HepG2 (cell line): Measurements from ENCODE around the gene GALNTL6. TPM values are rescaled to one million over a fixed set of nuclear protein-coding genes. Genes with fewer than 3 reads are reported as not detected.
"Not testable (repeated sequence)": the region's sequence is repeated elsewhere in the genome, so short reads cannot be mapped to it uniquely, and the experiment has no call there.

Experiments
- ATAC-seq: fragments of 200-7000 bp; cut with Tn5 transposase; 3 replicates; pipeline ENCODE4 v1.9.1; 2020; ENCODE audit warnings: mild to moderate bottlenecking, moderate library complexity
- BruUV-seq: library from RNA; stranded (reverse); fragments of 400-500 nt; replicated peaks from 2 replicates; lab custom pipeline; 2021; lab: Mats Ljungman, UMichigan
- CTCF ChIA-PET: fragments of 300-600 bp; formaldehyde crosslinking; extraction: SDS; loops from one replicate; lab custom pipeline; 2021; ENCODE audit warnings: low total read pairs, inconsistent platforms, low intra/inter-chr PET ratio; lab: Yijun Ruan, JAX
- POLR2A ChIA-PET: fragments of 350-600 bp; sonication (Branson Sonifier 250); formaldehyde crosslinking; loops from one replicate; lab custom pipeline; 2020; ENCODE audit warnings: antibody characterized with exemption, inconsistent platforms; lab: Yijun Ruan, JAX
- DNase-seq: peaks from one replicate; pipeline ENCODE4 v3.0.0-alpha.2; 2015; ENCODE audit warnings: low spot score
- FAIRE-seq: peaks from 3 replicates; lab custom pipeline; 2011; peaks lifted over from hg19 to GRCh38; lab: Jason Lieb, UNC
- H2AFZ ChIP-seq: one replicate; pipeline ENCODE4 v1.6.1; 2011; ENCODE audit warnings: low read length, inconsistent platforms
- H3K27ac ChIP-seq: fragments of 300-600 bp; 3 replicates; pipeline ENCODE4 v1.8.0; 2011; ENCODE audit warnings: mixed run types, mild to moderate bottlenecking, mixed read lengths, low read length, inconsistent platforms; ENCODE audit not compliant: insufficient read depth; ENCODE audit errors: extremely low read length
- H3K27me3 ChIP-seq, 2 experiments: fragments of 200-600 bp in 1 of 2; 2 replicates in 1 of 2; 3 replicates in 1 of 2; pipeline versions ENCODE4 v1.6.0 to v1.8.0; 2011; ENCODE audit warnings: low read length in 2 of 2, mild to moderate bottlenecking in 2 of 2, moderate library complexity in 2 of 2, inconsistent platforms in 1 of 2; ENCODE audit not compliant: insufficient read depth in 2 of 2, control insufficient read depth in 1 of 2
- H3K36me3 ChIP-seq, 2 experiments: fragments of 200-600 bp in 1 of 2; replicated peaks in 1 of 2; 2 replicates in 1 of 2; 3 replicates in 1 of 2; pipeline versions ENCODE4 v1.5.1 to v1.8.0; 2011; ENCODE audit warnings: low read length in 2 of 2, inconsistent platforms in 1 of 2; ENCODE audit not compliant: insufficient read depth in 2 of 2, control insufficient read depth in 1 of 2
- H3K4me1 ChIP-seq: 2 replicates; pipeline ENCODE4 v1.5.1; 2012; ENCODE audit warnings: low read length, inconsistent platforms; ENCODE audit not compliant: insufficient read depth
- H3K4me2 ChIP-seq: 2 replicates; pipeline ENCODE4 v1.6.0; 2011; ENCODE audit warnings: low read depth, low read length, inconsistent platforms
- H3K4me3 ChIP-seq, 3 experiments: fragments of 200-600 bp in 1 of 3; sonication (generic), shearing (Covaris generic) in 1 of 3; replicated peaks in 1 of 3; 2 replicates each; pipeline ENCODE4 v1.5.1; 2011 to 2016; ENCODE audit warnings: low read length in 3 of 3, inconsistent platforms in 2 of 3, low read depth in 2 of 3, mild to moderate bottlenecking in 2 of 3, control low read depth in 1 of 3, mixed read lengths in 1 of 3; ENCODE audit not compliant: insufficient read depth in 1 of 3
- H3K79me2 ChIP-seq: one replicate; pipeline ENCODE4 v1.6.1; 2011; ENCODE audit warnings: low read length, inconsistent platforms; ENCODE audit not compliant: insufficient read depth
- H3K9ac ChIP-seq: 2 replicates; pipeline ENCODE4 v1.6.0; 2011; ENCODE audit warnings: mild to moderate bottlenecking, low read depth, low read length, inconsistent platforms; ENCODE audit not compliant: insufficient read depth
- H3K9me3 ChIP-seq: 2 replicates; pipeline ENCODE4 v1.5.1; 2012; ENCODE audit warnings: mild to moderate bottlenecking, low read length
- H4K20me1 ChIP-seq: 2 replicates; pipeline ENCODE4 v1.6.0; 2011; ENCODE audit warnings: inconsistent platforms, mild to moderate bottlenecking, low read length, moderate library complexity; ENCODE audit not compliant: insufficient read depth
- EZH2 ChIP-seq: conservative IDR thresholded peaks from 2 replicates; pipeline ENCODE4 v1.6.1; 2012; ENCODE audit warnings: mild to moderate bottlenecking, low read depth, low read length, moderate library complexity
- MZF1 ChIP-seq: sonication (generic); formaldehyde crosslinking; IDR thresholded peaks from 2 replicates; pipeline ENCODE4 v1.8.1; 2023; ENCODE audit warnings: mild to moderate bottlenecking, missing genetic modification reagents, borderline replicate concordance
- NR1H2 ChIP-seq: sonication (generic); formaldehyde crosslinking; IDR thresholded peaks from 2 replicates; pipeline ENCODE4 v1.8.1; 2022; ENCODE audit warnings: low read depth, missing genetic modification reagents, borderline replicate concordance
- TGIF2 ChIP-seq: IDR thresholded peaks from 2 replicates; pipeline ENCODE4 v1.6.1; 2016; ENCODE audit warnings: control low read depth, missing compliant biosample characterization
- ZBTB3 ChIP-seq: sonication (generic); formaldehyde crosslinking; IDR thresholded peaks from 2 replicates; pipeline ENCODE4 v1.4.0; 2020; ENCODE audit warnings: low read depth, mild to moderate bottlenecking, moderate library complexity, missing genetic modification reagents, borderline replicate concordance
- ZFP36 ChIP-seq: fragments of 150-350 bp; IDR thresholded peaks from 2 replicates; pipeline ENCODE4 v1.6.1; 2018; ENCODE audit warnings: borderline replicate concordance, low read length, low read depth; ENCODE audit not compliant: partially characterized antibody
- ZFYVE20 ChIP-seq: sonication (generic); formaldehyde crosslinking; IDR thresholded peaks from 2 replicates; pipeline ENCODE4 v1.8.0; 2023; ENCODE audit warnings: low read depth, mild to moderate bottlenecking, moderate library complexity, missing genetic modification reagents, borderline replicate concordance
- ZNF251 ChIP-seq: sonication (generic); formaldehyde crosslinking; IDR thresholded peaks from 2 replicates; pipeline ENCODE4 v1.9.0; 2021; ENCODE audit warnings: mild to moderate bottlenecking, missing genetic modification reagents
- ZNF607 ChIP-seq: sonication (generic); formaldehyde crosslinking; IDR thresholded peaks from 2 replicates; pipeline ENCODE4 v1.5.1; 2020; ENCODE audit warnings: missing genetic modification reagents, mild to moderate bottlenecking, borderline replicate concordance
- ZNF614 ChIP-seq: IDR thresholded peaks from 2 replicates; pipeline ENCODE4 v1.6.1; 2018; ENCODE audit warnings: missing biosample characterization, missing genetic modification reagents, inconsistent platforms, borderline replicate concordance
- ZNF629 ChIP-seq: sonication (generic); formaldehyde crosslinking; conservative IDR thresholded peaks from 2 replicates; pipeline ENCODE4 v1.5.0; 2020; ENCODE audit warnings: missing genetic modification reagents
- ZNF841 ChIP-seq: sonication (generic); formaldehyde crosslinking; IDR thresholded peaks from 2 replicates; pipeline ENCODE4 v1.8.1; 2023; ENCODE audit warnings: missing genetic modification reagents, borderline replicate concordance
- ZSCAN21 ChIP-seq: sonication (generic); formaldehyde crosslinking; IDR thresholded peaks from 2 replicates; pipeline ENCODE4 v1.8.0; 2022; ENCODE audit warnings: mild to moderate bottlenecking, missing genetic modification reagents, moderate library complexity, borderline replicate concordance
- WGBS: methylation state at CpG from one replicate; pipeline ENCODE4 v1.1.6; 2017; ENCODE audit warnings: low lambda C conversion rate; 5-methylcytosine and 5-hydroxymethylcytosine counted together
- in situ Hi-C: cut with HindIII; loops from 2 replicates; pipeline ENCODE4 v1.10.0; 2017; ENCODE audit warnings: low pct_unique_long_range_greater_than_20kb; ENCODE audit not compliant: extremely low pct_ligation_motif_present
- intact Hi-C: fragments of 100-400 bp; cut with micrococcal nuclease; formaldehyde crosslinking; loops from one replicate; pipeline ENCODE4 v1.10.0; 2022; ENCODE audit not compliant: unreplicated experiment
- polyA plus RNA-seq, 8 experiments: library from polyadenylated mRNA; depleted of rRNA in 3 of 8; stranded (reverse) in 7 of 8; unstranded in 1 of 8; fragments of >200 nt; fragmentation: Illumina TruSeq in 4 of 8; extraction: Trizol in 4 of 8; gene quantifications; 2 replicates each; pipeline versions ENCODE4 v1.2.1 to v1.2.3, GENCODE V29; 2011 to 2016; ENCODE audit warnings: low read depth in 4 of 8, missing spikeins in 1 of 8, mixed read lengths in 1 of 8; ENCODE audit not compliant: insufficient read depth in 1 of 8
- total RNA-seq, 5 experiments: library from RNA; depleted of rRNA; stranded (reverse); fragments of >200 nt; fragmentation: Illumina TruSeq; extraction: Trizol; gene quantifications; 2 replicates each; pipeline ENCODE4 v1.2.3, GENCODE V29; 2016; ENCODE audit warnings: low read depth in 1 of 5

Gene GALNTL6
- total and polyA plus RNA-seq, 2 of the 13 experiments (the other 11 are each of a cell fraction or from before 2014, with no cell fraction given), result not detected

DNA sequence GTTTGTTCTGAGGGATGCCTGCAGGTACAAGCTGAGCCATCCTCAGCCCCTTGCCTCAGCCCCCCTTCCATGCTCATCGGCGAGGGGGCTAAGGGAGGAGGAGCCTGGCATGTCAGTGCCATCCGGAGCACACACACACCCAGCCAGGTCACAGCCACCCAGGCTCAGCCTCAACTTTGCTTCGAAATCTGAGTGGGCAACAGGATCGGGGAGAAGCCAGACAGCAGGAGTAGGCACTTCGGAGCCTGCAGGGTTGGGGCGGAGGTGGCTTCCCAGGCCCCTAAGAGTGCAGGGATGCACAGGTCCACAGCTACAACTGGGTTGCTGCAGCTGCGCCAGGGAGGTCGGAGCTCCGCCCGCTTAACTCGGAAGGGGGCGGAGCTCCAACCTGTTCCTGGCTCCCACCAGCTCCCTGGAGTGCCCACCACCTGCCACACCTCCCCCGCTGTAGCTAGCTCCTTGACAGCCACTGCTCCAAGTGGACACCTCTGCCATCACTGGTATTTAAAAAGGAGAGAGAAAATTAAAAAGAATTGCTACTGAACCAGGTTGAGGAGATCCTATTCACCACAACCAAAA is 1162.5 kb downstream of the GALNTL6 start (continued):
- no peak for TF ChIP-seq ZSCAN21

DNA sequence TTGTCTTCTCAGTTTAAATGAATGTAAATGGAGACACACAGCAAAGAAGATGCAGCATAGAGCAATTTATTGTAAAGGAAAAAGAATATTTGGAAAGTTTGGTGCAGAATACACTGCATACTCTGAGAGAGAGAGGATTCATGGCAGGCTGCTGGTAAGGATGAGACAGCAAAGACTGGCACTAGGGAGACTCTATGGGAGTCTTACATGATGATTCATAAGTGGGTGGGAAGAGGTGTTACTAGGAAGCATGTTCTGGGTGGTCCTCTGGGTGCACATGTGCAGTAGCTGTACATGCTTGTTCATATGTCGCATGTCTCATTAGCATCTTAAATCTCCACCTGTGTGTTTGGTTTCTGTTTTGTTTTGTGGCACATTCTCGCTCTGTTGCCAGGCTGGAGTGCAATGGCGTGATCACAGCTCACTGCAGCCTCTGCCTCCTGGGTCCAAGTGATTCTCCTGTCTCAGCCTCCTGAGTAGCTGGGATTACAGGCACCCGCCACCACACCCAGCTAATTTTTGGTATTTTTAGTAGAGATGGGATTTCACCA is 1164.4 kb downstream of the GALNTL6 start:
- POLR2A ChIA-PET, H3K4me2 ChIP-seq, H3K4me1 ChIP-seq: not testable (repeated sequence)

GRCh38 chr4:172978848-172979247 is 1165.6 kb downstream of the GALNTL6 start:
- intact Hi-C loops (no loop called here), in situ Hi-C loops (no loop called here)
- ATAC-seq, result no peak
- Histone ChIP-seq H3K27ac (no peak overlapping the region), H3K9me3 (no peaks in the 10 kb centered on the region), H3K9ac (no peak overlapping the region), H3K4me3 (no peak overlapping the region), H3K79me2 (no peaks in the 10 kb centered on the region), H3K4me1 (no peaks in the 10 kb centered on the region), H2AFZ (no peak overlapping the region), H4K20me1 (no peaks in the 10 kb centered on the region), H3K27me3 (no peaks in the 10 kb centered on the region), H3K36me3 (no peaks in the 10 kb centered on the region), H3K4me2 (no peak overlapping the region)
- CTCF ChIA-PET, result no interaction called here
- BruUV-seq, result no TSS peak
- no peak for FAIRE-seq
- 0% methylated on average over 4 of the region's 4 CpGs for WGBS
- no peak for DNase-seq
- POLR2A ChIA-PET, result no interaction called here
- TF ChIP-seq ZNF607 (CRISPR knock-in tag), result no peak
- TF ChIP-seq ZNF841 (CRISPR knock-in tag), result no peak
- no peak for TF ChIP-seq ZNF614 (CRISPR knock-in tag)
- no peak for TF ChIP-seq ZNF629 (CRISPR knock-in tag)
- no peak for TF ChIP-seq ZFP36
- no peak for TF ChIP-seq TGIF2 (CRISPR knock-in tag)
- no peak for TF ChIP-seq ZBTB3 (CRISPR knock-in tag)
- TF ChIP-seq MZF1 (CRISPR knock-in tag), result no peak
- no peak for TF ChIP-seq EZH2
- no peak for TF ChIP-seq ZFYVE20 (CRISPR knock-in tag)
- no peak for TF ChIP-seq NR1H2 (CRISPR knock-in tag)
- no peak for TF ChIP-seq ZNF251 (CRISPR knock-in tag)

More for the DNA sequence above, 1164.4 kb downstream of the GALNTL6 start:
- in situ Hi-C loops, H3K27me3 ChIP-seq, intact Hi-C loops, H3K27ac ChIP-seq, DNase-seq, H3K79me2 ChIP-seq, H3K36me3 ChIP-seq, FAIRE-seq, H2AFZ ChIP-seq, ATAC-seq, H3K9ac ChIP-seq, H3K4me3 ChIP-seq, BruUV-seq, H4K20me1 ChIP-seq, CTCF ChIA-PET, H3K9me3 ChIP-seq: not testable (repeated sequence)
- WGBS, result 5% methylated on average over 4 of the region's 4 CpGs
